Effector CD4-positive, alpha-beta T cell (primary cell): ENCODE measurements around the gene RFPL2. TPM values are rescaled to one million over a fixed set of nuclear protein-coding genes. Genes with fewer than 3 reads are reported as not detected.

ENCODE experiments used
- DNase-seq: peaks from one replicate; pipeline ENCODE4 v3.0.0-alpha.2; 2020
- total RNA-seq: gene quantifications from one replicate; lab custom pipeline; 2026; lab: John Stamatoyannopoulos, UW

RFPL2 gene
- total RNA-seq = not detected

DNA sequence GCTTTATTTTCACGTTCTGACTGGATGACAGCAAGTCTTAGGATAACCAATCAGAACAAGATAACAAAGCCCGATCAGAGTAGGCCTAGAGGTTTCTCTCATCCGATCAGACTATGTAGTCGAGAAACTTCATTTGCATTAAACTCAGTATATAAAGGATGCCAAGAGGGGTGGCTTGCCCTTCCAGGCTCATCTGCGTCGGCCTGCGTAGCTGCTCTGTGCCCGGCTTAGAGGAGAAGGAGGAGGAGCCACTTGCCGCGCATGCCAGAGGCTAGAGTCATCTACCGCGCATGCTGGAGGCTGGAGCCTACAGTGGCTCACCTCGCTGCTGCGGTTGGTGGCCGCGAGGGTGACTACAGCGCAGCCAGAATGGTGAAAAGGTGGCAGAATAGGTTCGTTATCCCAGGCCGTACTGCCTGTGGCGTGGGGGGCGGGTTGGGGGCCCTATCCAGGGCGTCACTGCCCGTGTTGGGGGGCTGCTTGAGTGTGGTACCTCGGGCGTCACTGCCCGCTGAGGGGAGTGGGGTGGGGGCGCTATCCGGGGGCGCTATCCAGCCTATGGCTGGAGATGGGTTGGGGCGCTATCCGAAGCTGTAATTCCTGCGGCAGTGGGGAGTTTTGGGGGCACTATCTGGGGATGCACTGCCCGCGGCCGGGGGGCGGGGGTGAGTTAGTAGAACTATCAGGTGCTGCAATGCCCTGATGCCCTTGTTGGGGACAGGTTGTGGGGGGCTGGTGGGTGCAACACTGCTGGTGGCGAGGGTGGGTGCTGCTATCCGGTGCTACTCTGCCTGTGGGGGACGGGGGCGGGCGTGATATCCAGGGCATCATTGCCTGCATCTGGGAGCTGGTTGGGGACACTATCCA, at the start of gene RFPL2:
RFPL2 (minus strand) TSS at position 218 of the 867 bp plus-strand sequence. CDS start 2,622 bp downstream, outside the sequence.
- DNase-seq = no peak

DNA sequence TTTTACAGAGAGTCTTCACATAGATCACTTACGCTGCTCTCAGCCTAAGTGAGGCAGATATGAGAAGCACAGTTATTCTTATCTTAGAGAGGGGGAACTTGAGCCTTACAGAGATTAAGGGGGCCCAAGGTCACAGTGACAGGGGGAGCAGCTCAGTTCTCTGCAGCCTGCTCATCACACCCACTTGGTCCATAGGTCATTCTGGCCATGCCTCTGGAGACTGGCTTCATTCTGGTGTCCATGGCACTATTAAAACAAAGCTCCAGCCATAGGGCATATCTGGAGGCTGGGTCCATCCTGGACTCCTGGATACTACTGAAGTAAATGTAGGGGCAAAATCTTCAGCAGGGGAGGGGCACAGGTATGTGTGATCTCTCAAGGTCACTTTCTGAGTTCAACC, 44.4 kb upstream of the RFPL2 start:
- no peak for DNase-seq

DNA sequence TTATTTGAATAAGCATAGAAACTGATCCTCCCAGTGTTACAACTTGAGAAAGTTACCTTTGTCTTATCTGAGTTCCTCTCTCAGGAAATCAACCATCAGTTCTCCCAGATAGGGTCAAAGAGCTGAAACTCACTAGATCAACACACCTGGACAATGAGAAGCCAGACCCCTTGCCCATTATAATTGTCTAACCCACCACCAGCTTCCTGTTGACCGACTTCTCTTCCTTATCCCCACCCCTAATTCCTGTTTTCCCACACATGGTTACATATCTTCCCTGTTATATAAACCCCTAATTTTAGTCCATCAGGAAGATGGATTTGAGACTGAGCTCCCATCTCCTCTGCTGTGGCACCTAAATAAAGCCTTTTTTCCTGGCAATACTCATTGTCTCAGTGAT, 43.4 kb upstream of the RFPL2 start:
- DNase-seq = no peak

DNA sequence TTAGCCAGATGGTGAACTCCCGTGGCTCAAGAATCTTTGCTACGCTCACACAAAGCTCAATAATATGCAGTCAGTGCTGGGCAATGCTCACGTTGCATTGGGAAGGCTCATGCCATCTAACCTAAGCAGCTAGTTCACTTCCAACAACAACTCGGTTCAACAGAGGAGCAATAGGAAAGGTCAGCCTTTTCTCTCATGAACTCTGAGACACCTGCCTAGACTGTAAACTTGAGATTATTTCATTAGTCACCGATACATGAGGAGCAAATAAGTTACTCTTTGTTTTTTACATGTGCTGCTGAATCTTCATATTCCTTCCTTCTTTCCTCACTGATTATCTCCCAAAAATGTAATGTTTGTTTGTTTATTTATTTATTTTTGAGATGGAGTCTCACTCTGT, 41.3 kb upstream of the RFPL2 start:
- no peak for DNase-seq

DNA sequence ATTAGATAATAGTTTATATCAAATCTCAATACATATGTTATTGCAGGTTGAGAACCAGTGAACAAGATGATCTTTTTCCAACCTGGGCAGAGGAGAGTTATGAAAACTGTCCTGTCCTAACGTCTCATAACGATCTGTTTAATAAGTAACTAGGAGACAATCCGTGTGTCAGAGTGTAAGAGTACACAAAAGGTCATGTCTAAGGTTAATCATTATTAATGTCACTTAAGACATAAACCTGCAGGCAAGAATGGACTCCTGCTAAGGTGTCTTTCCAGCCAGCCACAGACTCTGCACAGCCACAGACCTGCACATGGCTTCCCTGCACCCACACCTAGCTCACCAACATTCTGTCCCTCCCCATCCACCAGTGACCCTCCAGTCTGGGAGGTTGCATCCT, 40.2 kb upstream of the RFPL2 start:
- no peak for DNase-seq

DNA sequence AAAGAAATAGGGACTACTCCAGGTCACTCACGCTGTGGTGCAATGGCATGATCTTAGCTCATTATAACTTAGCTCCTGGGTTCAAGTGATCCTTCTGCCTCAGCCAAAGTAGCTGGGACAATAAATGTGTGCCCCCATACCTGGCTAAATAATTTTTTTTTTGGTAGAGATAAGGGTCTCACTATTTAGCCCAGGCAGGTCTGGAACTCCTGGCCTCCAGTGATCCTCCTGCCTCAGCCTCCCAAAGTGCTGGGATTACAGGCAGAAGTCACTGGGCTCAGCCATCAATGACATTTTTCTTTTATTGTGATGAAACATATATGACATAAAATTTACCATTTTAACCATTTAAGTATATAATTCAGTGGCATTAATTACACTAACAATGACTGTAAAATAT, 39.7 kb upstream of the RFPL2 start:
- DNase-seq = no peak

DNA sequence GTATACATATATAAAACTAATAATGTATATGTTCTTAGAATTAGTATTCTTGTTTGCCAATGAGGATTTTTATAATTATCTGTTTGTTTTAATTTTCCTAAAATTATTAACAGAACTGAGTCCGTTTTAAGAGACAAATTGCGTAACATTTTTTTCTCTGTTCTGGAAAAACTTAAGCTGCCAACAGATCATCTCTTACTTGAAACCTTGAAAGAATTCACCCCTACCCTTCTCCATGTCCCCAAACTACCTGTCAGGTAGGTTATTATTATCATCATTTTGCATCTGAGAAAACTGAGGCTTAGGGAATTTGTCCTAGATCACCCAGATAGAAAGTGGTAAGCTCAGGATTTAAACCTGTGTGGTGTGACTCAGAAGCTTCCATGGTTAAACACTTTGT, 35.6 kb upstream of the RFPL2 start:
- no peak for DNase-seq

DNA sequence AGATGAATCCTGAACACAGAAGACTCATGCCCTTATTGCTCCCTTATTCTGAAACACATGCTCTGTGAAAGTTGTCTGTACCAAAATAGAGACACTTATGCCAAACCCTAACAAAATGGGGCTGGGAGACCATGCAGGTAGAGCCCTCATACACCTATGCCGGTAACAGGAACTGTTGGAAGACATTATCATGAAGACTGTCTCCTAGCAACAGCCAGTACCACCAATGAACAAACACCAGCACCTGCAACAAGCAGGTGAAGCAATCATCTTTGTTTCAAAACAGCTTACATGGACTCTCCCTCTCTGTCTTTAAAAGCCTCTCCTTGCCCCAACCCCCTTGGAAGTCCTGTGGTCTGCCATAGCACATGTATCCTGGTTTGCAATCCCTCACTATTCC, 33.0 kb upstream of the RFPL2 start:
- DNase-seq = no peak

DNA sequence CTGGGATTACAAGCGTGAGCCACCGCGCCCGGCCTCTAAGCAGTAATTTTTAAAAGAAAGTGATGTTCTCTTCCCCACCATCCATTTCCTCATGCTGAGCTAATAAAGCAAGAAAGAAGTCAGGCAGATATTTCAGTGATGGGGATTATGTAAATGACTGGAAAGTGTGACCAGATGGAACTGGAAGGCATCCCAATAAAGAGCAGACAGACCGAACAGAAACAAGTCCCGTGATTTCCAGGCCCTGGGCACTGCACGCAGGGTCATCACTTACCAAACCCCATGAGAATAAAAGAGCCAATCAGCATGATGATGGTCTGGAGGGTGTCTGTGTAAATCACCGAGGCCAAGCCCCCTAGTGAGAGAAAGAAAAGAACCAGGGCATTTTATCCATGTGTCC, 32.1 kb upstream of the RFPL2 start:
- DNase-seq = no peak

DNA sequence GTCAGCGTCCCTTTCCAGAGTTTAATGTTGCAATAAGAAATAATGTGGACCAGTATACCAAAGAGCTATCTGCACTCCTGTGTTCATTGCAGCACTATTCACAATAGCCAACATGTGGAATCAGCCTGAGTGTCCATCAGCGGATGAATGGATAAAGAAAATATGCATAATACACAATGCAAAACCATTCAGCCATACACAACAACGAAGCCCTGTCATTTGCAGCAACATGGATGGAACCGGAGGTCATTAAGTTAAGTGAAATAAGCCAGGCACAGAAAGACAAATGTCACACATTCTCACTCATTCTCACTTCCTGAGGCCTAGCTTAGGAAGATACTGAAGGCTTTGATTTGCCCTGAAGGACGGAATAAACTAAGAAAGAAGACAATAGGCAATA, 28.2 kb upstream of the RFPL2 start:
- no peak for DNase-seq

DNA sequence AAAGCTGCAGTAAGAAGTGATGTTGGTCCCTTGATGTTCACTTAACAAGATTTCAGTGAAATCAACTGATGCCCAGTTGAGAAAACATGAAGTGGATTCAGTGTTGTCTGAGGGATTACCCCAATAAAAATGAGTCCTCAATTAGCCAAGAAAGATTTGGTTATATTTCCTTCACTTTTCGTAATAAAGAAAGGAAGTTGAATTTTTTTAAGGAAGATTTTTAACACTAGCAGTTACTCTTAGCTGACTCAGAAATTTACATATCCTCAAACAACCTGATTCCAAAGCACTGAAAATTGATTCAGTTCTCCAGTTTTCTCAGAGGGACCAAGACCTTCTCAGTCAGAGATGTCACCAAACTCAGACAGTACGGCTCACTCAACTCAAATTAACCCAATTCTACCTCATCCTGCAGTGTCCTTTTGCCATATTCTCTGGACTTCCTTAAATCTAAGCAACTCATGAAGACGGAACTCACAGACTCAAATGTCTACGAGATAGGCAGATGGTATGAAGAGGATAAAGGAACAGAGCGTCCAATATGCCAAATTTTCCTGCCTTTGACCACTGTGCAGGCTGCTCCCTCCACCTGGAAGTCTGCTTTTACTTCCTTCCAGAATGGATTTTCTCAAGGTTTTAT, 27.4 kb upstream of the RFPL2 start:
- no peak for DNase-seq

DNA sequence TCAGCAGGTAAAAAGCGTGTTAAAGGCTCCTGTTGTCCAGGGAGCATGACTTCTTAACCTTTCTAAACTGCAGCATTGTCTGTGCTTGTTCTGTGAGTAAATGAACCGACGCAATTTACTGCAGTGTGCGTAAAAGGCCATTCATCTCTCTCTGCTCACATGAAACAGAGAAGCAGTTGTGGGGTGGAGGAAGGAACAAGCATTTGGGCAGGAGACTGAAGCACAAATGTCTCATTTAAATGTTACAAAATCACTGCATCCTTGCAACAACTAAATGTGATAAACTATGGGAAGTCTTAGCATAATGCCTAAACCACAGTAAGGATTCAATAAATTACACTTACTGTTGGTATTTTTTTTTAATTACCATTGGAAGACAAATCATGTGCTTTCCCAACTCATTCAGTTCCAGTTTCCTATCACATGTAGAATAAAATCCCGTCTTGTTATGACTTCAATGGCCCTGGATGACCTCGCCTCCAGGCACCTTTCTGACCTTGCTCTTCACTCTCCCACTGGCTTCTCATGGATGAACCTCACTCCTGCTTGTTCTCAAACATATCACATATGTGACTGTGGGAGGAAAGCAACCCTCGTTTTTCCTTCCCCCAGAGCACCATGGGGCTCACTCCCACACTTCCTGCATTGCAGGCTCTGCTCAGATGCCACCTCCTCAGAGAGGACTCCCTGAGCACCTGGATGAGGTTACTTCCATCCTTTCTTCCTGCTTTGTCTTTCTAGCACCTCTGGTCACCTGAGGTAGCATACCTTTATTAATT, 21.6 kb upstream of the RFPL2 start:
- DNase-seq = no peak

DNA sequence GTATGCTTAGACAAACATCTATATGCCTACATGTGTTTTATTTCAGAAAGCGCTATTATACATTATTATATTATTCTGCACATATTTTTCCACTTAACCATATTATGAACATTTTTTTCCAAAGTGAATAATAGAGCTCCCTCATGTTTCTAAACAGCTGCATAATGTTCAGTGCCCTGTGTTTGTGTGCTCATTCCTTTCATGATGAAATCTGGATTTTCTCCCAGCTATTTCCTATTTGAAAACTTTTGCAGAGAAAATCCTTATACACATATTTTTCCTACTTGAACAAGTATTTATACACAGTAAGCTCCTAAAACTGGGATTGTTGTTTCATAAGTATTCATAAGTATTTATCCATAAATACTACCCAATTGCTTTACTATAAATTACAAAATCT, 18.1 kb upstream of the RFPL2 start:
- DNase-seq = no peak

DNA sequence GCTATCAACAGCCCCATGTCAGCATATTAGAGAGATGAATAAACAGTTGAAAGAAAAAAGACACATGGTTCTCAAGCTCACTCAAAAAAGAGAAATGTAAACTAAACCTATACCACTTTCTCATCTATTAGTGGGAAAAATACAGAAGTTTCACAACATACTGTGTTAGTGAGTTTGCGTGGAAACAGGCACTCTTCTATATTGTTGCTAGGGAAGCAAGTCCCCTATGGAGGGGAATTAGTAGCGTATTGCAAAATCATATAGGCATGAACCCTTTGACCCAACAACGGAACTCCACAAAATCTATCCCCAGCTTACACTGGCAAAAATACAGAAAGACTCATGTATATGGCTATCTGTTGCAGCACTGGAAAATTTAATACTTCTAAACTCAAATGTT, 14.2 kb upstream of the RFPL2 start:
- no peak for DNase-seq

DNA sequence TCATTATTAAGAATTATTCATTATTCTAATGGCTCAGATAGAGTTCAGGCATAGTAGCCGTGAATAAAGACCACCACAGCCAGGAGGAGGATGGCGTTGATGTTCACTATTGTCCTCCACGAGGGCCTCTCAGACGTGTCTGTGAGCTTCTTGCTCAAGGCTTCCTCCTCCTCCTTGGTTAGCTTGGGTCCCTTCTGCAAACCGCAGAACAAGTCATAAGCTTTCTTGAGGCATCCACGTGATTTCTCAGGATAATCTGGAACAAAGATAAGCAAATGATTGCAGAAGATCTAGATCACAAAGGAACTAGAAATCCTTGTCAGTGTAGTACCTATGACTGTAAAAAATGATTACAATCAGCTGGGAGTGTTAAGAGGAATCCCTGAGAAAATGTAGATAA, 13.6 kb upstream of the RFPL2 start:
- DNase-seq = no peak

DNA sequence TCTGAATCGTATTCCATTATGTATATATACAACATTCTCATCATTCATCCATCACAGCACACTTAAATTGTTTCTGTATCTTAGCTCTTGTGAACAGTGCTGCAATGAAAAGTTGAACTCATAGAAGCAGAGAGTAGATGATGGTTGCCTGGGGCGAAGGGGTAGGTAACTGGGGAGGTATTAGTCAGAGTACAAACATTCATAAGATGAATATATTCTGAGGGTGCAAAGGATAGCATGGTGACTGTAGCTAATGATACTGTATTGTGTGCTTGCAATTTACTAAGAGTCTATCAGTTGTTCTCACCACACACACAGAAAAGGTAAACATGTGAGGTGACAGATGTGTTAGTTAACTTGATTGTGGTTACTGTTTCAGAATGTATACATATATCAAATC, 12.6 kb upstream of the RFPL2 start:
- DNase-seq = no peak

DNA sequence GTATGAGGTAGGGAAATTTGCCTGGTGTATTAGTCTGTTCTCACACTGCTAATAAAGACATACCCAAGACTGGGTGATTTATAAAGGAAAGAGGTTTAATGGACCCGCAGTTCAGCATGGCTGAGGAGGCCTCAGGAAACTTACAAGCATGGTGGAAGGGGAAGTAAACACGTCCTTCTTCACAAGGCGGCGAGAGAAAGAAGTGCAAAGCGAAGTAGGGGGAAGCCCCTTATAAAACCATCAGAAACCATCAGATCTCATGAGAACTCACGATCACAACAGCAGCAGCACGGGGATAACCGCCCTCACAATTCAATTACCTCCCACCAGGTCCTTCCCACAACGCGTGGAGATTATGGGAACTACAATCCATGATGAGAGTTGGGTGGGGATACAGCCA, 12.0 kb upstream of the RFPL2 start:
- DNase-seq = no peak

DNA sequence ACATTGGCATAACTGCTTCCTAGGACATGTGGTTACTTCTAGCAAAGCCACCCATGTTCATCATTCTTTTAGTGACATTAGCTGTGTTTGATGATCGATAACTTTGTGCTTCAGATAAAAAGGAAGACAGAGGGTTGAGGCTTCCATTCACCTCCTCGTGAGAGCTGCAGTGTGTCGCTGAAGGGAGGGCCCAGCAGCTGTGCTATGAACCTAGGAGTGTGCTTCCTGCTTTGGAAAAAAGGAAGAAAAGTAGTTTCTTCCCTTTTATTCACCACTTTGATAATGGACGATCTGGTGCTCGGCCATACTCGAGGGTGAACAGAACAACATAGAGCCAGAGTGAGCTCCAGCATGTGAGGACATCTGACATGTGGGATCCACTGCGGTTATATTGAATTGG, 6.1 kb upstream of the RFPL2 start:
- DNase-seq = no peak

DNA sequence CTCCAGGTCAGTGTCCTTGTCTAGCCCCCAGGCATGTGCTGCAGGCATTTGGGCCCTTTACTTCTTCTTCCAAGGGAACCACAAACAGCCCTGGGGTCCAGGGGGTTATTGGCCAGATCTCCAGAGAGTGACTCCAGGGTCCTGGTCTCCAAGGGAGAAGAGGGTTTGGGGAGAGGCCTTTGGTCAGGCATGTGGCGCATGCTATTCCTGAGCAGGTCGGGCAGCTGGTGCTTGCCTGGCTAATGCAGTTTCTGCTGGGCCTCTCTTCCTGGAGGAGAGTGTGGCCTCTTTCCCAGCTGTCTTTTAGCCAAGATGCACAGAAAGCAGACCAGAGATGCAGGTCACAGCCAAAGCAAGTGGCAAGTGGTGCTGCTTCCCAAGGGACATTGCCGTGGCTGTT, 3.8 kb upstream of the RFPL2 start:
- DNase-seq = no peak

DNA sequence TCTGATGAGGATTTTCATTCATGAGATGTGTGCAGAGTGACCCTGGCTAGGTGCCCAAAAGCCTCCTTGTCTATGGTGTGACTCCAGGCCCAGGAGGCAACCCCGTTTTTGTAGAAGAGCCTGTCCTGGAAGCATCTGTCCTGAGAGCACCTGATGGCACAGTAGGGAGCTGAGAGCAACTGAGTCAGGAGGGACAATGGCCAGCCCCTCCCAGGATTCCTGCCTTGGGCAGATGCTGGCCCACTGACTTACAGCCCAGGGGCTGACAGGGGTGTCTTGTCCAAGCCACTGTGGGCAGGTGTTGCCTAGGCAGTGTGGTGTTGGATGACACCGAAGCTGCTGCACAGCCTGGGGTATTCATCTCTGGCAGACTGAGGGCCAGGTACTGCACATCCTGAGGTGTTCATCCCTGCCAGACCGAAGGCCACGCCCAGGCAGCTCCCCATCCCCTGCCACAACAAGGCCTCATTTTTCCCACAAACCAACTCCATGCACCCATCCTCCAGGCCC, 3.2 kb upstream of the RFPL2 start:
- no peak for DNase-seq

DNA sequence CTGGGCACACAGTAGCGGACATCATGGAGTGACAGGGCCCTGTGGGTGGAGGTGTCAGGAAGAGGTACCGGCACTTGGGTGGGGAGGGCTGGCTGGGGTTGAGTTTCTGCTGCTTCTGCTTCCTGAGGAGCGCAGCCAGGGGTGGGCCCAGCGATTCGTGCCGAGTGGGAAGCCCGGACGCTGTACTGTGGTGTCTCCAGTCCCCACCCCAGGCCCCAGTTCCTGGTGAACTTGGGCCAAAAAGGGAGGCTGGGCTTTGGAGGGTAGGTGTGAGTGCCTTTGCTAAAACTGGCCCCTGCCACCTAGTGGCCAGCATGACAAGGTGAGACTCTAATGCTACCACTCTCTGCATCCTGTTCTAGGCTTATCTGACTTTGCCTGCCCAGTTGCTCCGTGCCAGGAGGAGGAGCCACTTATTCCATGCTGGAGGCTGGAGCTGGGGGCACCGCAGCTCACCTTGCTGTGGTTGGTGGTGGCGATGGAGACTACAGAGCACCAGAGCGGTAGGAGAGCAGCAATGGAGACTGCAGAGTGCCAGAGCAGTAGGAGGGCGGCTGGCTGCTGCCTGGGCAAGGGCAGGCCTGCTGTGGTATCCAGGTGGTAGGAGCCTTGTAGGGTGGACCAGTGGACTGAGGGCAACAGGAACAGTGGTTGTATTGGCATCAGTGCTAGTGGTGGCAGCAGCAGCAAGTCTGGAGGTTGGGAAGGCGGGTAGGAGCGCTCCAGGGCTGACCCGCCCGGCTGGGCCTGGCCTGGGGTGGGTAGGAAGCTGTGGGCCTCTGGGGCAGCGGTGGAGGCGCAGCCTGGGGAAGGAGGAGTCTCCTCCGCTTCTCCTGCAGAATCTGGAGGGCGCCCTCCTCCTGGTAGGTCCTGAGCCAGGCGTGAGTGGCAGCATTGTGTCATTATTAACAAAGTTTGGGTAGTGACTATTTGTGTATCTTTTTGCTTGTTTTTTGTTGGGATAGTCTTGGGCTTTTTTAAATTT, 2.2 kb upstream of the RFPL2 start:
- DNase-seq = no peak
